Smooth muscle cell (in vitro differentiated cells): ENCODE results near the gene LY6G6D. TPM values are rescaled to one million over a fixed set of nuclear protein-coding genes. Genes with fewer than 3 reads are reported as not detected.
A peak's percentile ranks its signal among the peaks of the same experiment; 100 is the strongest.

Experiments
- DNase-seq: peaks from one replicate; lab custom pipeline; 2025; ENCODE audit not compliant: unreplicated experiment; lab: John Stamatoyannopoulos, UW
- H2AFZ ChIP-seq: fragments of 200-600 bp; sonication (generic); 2 replicates; pipeline ENCODE4 v1.6.0; 2016; ENCODE audit warnings: antibody characterized with exemption, low read depth, mild to moderate bottlenecking
- H3F3A ChIP-seq: fragments of 200-600 bp; sonication (generic); 2 replicates; pipeline ENCODE4 v1.6.0; 2017; ENCODE audit warnings: antibody characterized with exemption, low read depth
- H3K27ac ChIP-seq: fragments of 200-600 bp; sonication (generic); 2 replicates; pipeline ENCODE4 v1.5.1; 2016; ENCODE audit warnings: low read depth, mild to moderate bottlenecking
- H3K27me3 ChIP-seq: fragments of 200-600 bp; sonication (generic); 2 replicates; pipeline ENCODE4 v1.6.1; 2016; ENCODE audit warnings: low read depth, mild to moderate bottlenecking
- H3K36me3 ChIP-seq: fragments of 200-600 bp; sonication (generic); 2 replicates; pipeline ENCODE4 v1.5.1; 2016; ENCODE audit warnings: low read depth
- H3K4me1 ChIP-seq: fragments of 200-600 bp; sonication (generic); 2 replicates; pipeline ENCODE4 v1.5.1; 2016; ENCODE audit warnings: low read depth
- H3K4me2 ChIP-seq: fragments of 200-600 bp; sonication (generic); 2 replicates; pipeline ENCODE4 v1.6.0; 2016; ENCODE audit warnings: mild to moderate bottlenecking
- H3K4me3 ChIP-seq: fragments of 200-600 bp; sonication (generic); 2 replicates; pipeline ENCODE4 v1.5.1; 2016; ENCODE audit warnings: mild to moderate bottlenecking
- H3K79me2 ChIP-seq: fragments of 200-600 bp; sonication (generic); 2 replicates; pipeline ENCODE4 v1.6.0; 2016; ENCODE audit warnings: low read depth, mild to moderate bottlenecking
- H3K9ac ChIP-seq: fragments of 200-600 bp; sonication (generic); 2 replicates; pipeline ENCODE4 v1.6.0; 2016; ENCODE audit warnings: low read depth
- H3K9me3 ChIP-seq: fragments of 200-600 bp; sonication (generic); replicated peaks from 2 replicates; pipeline ENCODE4 v1.5.1; 2016; ENCODE audit warnings: low read depth
- H4K20me1 ChIP-seq: fragments of 200-600 bp; sonication (generic); 2 replicates; pipeline ENCODE4 v1.6.0; 2016; ENCODE audit warnings: low read depth
- WGBS: methylation state at CpG from one replicate; pipeline ENCODE4 v1.1.7; 2016; ENCODE audit warnings: low lambda C conversion rate; 5-methylcytosine and 5-hydroxymethylcytosine counted together
- polyA plus RNA-seq: library from polyadenylated mRNA; unstranded; fragments of >200 nt; fragmentation: Nextera tagmentation; extraction: Ambion mirVana; gene quantifications from 2 replicates; pipeline ENCODE4 v1.2.1, GENCODE V29; 2016
- total RNA-seq: library from RNA; depleted of rRNA; stranded (reverse); fragments of >200 nt; gene quantifications from 2 replicates; pipeline ENCODE4 v1.2.3, GENCODE V29; 2014
- TF ChIP-seq, protein P1 (sequence below): fragments of 200-600 bp; sonication (generic); IDR thresholded peaks from 2 replicates; pipeline ENCODE4 v1.5.1; 2017; ENCODE audit warnings: borderline replicate concordance, mild to moderate bottlenecking, antibody characterized with exemption; ENCODE audit not compliant: insufficient read depth, poor library complexity, severe bottlenecking

LY6G6D gene
- total and polyA plus RNA-seq, 2 experiments from 2014 or later: not detected

GRCh38 chr6:31687860-31688693 is 27.1 kb upstream of the LY6G6D start:
- Histone ChIP-seq H3K27ac (no peak overlapping the region), H3K27me3 (no peaks in the 10 kb centered on the region), H3K9ac (no peak overlapping the region), H3K4me2 (no peak overlapping the region), H4K20me1 (no peaks in the 10 kb centered on the region), H3K79me2 (no peaks in the 10 kb centered on the region), H2AFZ (no peak overlapping the region), H3K36me3 (no peaks in the 10 kb centered on the region), H3K9me3 (no peaks in the 10 kb centered on the region), H3K4me3 (no peak overlapping the region), H3K4me1 (peaks cover 5% of the 10 kb centered on the region), H3F3A (no peaks in the 10 kb centered on the region)
- DNase-seq: no peak
- 91% methylated on average over 14 of the region's 14 CpGs for WGBS
- TF ChIP-seq, protein P1, sequence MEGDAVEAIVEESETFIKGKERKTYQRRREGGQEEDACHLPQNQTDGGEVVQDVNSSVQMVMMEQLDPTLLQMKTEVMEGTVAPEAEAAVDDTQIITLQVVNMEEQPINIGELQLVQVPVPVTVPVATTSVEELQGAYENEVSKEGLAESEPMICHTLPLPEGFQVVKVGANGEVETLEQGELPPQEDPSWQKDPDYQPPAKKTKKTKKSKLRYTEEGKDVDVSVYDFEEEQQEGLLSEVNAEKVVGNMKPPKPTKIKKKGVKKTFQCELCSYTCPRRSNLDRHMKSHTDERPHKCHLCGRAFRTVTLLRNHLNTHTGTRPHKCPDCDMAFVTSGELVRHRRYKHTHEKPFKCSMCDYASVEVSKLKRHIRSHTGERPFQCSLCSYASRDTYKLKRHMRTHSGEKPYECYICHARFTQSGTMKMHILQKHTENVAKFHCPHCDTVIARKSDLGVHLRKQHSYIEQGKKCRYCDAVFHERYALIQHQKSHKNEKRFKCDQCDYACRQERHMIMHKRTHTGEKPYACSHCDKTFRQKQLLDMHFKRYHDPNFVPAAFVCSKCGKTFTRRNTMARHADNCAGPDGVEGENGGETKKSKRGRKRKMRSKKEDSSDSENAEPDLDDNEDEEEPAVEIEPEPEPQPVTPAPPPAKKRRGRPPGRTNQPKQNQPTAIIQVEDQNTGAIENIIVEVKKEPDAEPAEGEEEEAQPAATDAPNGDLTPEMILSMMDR: no peak

DNA sequence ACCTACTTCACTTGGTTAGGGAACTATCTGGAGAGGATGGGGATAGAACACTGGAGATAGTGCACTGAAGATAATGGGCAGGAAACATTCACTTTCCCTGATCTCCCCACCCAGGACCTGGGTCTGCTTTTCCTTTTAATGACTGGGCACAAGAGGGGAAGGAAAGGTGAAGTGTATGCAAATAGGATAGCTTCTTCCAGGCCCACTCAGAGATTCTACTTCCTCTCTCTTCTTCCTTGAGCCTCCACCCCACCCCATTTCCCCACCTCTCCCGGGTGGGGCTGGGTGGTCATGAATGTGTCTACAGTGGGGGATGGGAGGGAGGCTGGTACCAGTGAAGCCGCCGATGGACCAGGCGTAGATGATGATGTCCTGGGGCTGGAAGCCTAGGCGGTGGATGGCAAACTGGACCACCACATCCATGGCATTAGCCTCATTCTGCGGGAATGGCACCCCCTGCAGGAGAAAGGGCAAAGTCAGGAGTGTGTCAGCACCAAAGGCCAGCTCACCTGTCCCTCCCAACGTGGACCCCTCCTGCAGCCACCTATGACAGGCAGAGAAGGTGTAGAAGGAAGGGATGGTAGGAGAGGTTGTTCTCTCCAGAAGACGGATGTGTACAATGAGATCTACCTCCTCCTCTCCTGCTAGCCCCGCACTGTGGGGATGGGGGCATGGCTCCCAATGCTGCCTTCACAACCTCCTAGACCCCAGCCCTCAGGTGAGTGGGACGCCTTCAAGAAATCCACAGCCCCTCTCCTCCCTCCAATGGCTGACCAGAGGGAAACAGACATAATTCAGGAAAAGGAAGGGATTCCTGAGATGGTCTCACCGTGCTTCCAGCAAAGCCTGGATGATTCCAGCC is 25.7 kb upstream of the LY6G6D start:
- H3K27ac ChIP-seq: no peak overlapping the region
- H3K9me3 ChIP-seq: no peaks in the 10 kb centered on the region
- 86% methylated on average over 11 of the region's 11 CpGs for WGBS
- H3K79me2 ChIP-seq: no peaks in the 10 kb centered on the region
- no peaks in the 10 kb centered on the region for H3K27me3 ChIP-seq
- no peaks in the 10 kb centered on the region for H3F3A ChIP-seq
- no peaks in the 10 kb centered on the region for H3K36me3 ChIP-seq
- DNase-seq: no peak
- no peak overlapping the region for H3K4me3 ChIP-seq
- no peaks in the 10 kb centered on the region for H4K20me1 ChIP-seq
- H3K4me2 ChIP-seq: no peak overlapping the region
- TF ChIP-seq, protein P1: peak; percentile 34
- H3K4me1 ChIP-seq: no peaks in the 10 kb centered on the region
- H3K9ac ChIP-seq: no peak overlapping the region
- no peak overlapping the region for H2AFZ ChIP-seq

- no peaks in the 10 kb centered on the region for H3K36me3 ChIP-seq
- H3K9me3 ChIP-seq: no peaks in the 10 kb centered on the region
- TF ChIP-seq, protein P1: no peak
- H3K79me2 ChIP-seq: no peaks in the 10 kb centered on the region
- H3K27ac ChIP-seq: no peak overlapping the region
- H3K4me2 ChIP-seq: no peak overlapping the region
- no peaks in the 10 kb centered on the region for H4K20me1 ChIP-seq
- H3K9ac ChIP-seq: no peak overlapping the region
- WGBS: 58% methylated on average over 10 of the region's 10 CpGs
- DNase-seq: no peak
- H3K27me3 ChIP-seq: no peaks in the 10 kb centered on the region
- H3F3A ChIP-seq: no peaks in the 10 kb centered on the region
- H3K4me1 ChIP-seq: no peaks in the 10 kb centered on the region
- no peak overlapping the region for H3K4me3 ChIP-seq
- no peak overlapping the region for H2AFZ ChIP-seq
Observed at GRCh38 chr6:31690231-31691077, 24.7 kb upstream of the LY6G6D start.
